AG08395 (cell line): ENCODE results near the gene NUDT2.

Source experiments
- DNase-seq: peaks from one replicate; pipeline ENCODE4 v3.0.0; 2012; ENCODE audit warnings: mixed read lengths, low spot score

Gene NUDT2

GRCh38 chr9:34370970-34371880, 41.9 kb downstream of the NUDT2 start:
- DNase-seq = no peak

- DNase-seq = no peak
These were observed 42.6 kb downstream of the NUDT2 start for GRCh38 chr9:34371886-34372466.

GRCh38 chr9:34372467-34373011, 43.2 kb downstream of the NUDT2 start:
- DNase-seq = no peak

- DNase-seq = no peak
These were observed 44.4 kb downstream of the NUDT2 start for GRCh38 chr9:34373749-34374148.

GRCh38 chr9:34374339-34374738, 45.0 kb downstream of the NUDT2 start:
- DNase-seq = no peak

- no peak for DNase-seq
These were observed 45.7 kb downstream of the NUDT2 start for GRCh38 chr9:34374905-34375552.

DNA sequence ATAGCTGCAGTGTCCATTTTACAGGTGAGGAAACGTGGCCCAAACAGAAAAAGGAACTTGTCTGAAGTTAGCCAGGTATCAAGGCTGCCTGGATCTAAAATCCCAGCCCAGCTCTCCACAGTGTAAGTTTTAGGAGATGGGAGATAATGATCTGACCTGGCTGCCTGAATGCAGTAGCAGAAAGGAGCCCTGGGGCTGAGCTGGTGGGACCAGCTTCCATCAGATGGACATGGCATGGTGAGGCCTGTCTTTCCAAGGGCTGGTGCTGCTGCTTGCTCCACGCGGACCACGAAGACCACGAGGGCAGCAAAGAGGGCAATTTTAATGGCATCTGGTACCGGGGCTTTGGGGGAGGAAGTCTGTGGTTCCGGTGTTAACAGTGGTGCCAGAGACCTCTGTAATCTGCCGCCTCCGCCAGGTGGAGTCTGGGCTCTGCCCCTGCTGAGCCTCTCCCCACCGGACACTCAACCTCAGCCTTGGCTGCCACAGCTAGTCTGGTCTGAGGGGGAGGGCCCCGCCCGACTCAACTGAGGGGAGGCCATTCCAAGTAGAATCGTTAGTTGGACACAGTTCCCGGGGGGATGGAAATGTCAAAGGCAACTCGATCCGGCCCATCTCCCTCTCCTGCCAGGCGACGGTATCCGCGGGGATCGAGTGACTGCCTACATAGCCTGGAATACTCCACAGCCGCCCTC, 46.7 kb downstream of the NUDT2 start:
- no peak for DNase-seq

DNA sequence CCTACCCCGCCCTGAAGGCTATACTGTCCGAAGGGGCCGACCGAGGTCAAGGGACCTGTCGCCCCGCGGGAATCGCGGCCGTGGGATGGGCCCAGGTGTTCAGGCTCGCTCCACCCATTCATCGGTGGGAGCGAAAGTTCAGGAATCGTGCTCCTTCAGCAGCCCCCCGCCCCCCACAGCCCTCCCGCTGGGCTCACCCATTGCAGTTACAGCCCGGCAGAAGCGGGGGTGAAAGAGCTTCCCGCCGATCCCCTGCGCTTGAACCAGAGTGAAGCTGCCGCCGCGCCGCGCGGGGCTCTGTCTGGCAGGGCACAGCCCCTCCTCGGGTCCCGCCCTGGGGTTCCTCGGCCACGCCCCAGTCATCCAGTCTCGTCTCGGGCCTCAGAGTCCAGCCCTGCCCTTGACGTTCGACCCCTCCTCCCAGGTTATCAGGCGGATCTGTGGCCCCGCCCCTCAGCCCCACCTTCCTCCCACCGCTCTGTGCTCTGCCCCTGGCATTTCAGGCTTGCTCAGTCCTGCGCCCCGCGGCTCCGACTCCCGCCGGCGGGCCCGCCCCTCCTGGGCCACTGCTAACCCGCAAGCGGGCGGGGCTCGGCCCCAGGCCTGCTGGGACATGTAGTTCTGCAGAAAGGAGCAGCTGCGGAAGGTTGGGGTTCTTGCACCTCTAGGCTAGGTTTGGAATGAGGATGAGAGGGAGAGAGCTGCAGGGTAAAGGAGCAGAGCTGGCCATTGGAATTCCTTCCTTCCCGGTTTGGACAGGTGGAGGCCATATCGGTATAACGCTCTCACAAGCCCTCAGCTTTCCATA, 47.4 kb downstream of the NUDT2 start, which contains the start of gene MYORG:
Gene MYORG (minus strand): TSS at position 303 of the 808 bp plus-strand sequence. CDS start 3,955 bp downstream, outside the sequence.
- DNase-seq = peak; percentile 91

GRCh38 chr9:34377404-34377746, 48.0 kb downstream of the NUDT2 start:
- DNase-seq = no peak

GRCh38 chr9:34378376-34379060, 49.1 kb downstream of the NUDT2 start:
- DNase-seq = no peak

GRCh38 chr9:34379334-34380033, 50.1 kb downstream of the NUDT2 start:
- peak; percentile 90 for DNase-seq

GRCh38 chr9:34380034-34380510, 50.7 kb downstream of the NUDT2 start:
- no peak for DNase-seq

- peak; percentile 94 for DNase-seq
These were observed 51.3 kb downstream of the NUDT2 start for GRCh38 chr9:34380511-34381315.

GRCh38 chr9:34381323-34381722, 52.0 kb downstream of the NUDT2 start:
- DNase-seq = no peak

DNA sequence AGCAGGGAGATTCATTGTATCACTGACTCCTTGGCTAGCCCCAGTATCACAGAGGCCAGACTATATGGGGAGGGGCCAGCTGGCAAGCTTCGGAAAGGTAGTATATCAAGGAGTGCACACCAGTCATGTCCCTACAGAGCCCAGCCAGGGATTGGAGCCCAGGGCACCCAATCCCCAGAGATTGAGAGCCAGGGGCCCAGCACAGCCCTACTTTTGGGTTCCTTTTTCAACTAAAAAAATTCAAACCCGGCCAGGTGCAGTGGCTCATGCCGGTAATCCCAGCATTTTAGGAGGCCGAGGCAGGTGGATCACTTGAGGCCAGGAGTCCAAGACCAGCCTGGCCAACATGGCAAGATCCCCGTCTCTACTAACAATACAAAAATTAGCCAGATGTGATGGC, 52.7 kb downstream of the NUDT2 start:
- DNase-seq = no peak

DNA sequence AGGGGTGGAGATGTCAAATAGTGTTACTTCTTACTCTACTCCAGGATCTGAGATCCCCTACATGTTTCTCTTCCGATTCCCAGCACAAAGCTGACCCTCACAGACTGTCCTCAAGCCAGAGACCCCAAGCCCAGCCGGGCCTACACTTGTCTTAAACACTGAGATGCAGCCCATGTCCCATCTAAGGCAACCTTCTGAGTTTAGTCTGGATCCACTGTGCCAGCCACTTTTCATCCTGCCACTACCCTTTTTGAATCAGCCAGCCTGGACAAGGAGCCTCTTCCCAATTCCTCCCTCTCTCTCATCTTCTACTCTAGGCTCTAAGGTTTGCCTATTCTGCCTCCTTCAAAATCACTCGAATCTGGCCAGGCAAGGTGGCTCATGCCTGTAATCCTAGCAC, 53.5 kb downstream of the NUDT2 start:
- DNase-seq = no peak

GRCh38 chr9:34383904-34384303, 54.5 kb downstream of the NUDT2 start:
- no peak for DNase-seq

DNA sequence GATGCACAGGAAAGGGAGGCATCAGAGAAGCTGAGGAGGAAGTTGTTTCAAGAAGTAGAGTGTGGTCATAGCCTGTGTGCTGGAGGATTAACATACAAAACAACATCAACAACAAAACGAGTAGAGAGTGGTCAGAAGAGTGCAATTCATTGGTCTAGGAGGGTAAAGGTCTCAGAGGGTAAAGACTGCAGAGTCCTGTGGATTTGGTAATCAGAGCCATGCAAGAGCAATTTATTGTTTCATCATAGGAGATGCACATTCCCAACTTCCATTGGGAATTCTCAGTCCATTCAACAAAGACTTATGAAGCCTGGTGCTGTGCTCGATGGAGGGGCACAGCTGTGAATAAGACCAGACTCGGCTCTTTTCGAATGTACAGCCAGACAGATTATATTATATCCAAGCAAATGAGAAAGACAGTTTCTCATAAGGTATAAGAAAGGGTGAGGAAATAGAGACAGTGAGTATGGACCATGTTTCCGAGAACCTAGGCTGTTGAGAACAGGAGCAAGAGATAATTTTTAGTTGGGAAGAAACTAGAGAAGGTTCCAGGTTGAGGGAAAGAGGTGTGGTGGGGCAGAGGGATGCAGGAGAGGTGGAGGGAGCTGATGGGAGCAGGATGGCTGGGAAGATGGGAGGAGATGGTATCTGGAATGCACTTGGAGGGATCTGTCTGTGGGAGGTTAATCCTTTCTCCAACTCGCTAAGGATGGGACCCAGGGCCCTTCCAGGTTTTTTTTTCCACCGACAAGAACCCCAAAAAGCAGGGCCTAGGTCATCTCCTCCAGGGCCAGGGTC, 55.2 kb downstream of the NUDT2 start:
- DNase-seq = no peak
